ENCODE data around the gene ABHD17A. TPM values are rescaled to one million over a fixed set of nuclear protein-coding genes. Genes with fewer than 3 reads are reported as not detected.
A peak's percentile ranks its signal among the peaks of the same experiment; 100 is the strongest.

ABHD17A gene
- total RNA-seq, 2 experiments from 2014 or later, result 112 to 113 TPM

DNA sequence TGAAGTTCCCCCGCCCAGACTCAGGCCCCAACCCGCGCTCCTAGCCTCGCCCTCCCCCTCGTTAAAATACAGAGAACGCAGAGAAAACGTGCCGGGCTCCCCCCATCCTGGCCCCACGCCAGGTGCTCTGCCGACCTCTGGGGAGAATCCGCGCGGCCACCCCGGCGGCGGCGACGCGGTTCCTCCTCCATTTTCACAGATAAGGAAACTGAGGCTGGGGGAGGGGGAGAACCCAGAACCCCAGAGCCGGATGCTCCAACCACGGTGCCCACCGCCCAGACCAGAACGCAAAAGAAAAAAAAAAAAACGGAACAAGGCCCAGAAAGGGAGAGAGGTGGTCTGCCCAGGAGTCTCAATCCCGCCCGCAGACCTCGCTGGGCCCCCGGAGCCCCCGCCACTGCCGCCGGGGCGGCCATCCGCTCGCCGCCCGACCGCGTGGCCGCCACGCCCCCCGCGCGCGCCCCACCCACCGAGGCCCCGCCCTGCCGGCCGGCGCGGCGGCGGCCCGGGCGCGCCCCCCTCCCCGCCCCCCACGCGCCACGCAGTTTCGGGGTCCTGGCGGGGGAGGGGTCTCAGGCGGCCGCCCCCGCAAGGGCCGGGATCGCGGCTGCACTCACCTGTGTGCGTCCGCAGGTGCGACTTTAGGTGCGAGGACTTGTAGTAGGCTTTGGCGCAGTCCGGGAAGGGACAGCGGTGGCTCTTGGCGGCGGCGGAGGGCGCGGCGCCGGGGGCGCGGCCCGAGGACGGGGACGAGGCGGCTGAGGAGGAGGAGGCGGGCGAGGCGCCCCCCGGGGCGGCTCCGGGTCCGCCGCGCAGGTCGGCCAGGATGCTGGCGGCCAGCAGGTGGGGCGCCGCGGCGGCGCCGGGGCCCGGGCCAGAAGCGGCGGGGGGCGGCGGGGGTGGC lies 22.6 kb downstream of the ABHD17A start:
- TF ChIP-seq, protein P1, sequence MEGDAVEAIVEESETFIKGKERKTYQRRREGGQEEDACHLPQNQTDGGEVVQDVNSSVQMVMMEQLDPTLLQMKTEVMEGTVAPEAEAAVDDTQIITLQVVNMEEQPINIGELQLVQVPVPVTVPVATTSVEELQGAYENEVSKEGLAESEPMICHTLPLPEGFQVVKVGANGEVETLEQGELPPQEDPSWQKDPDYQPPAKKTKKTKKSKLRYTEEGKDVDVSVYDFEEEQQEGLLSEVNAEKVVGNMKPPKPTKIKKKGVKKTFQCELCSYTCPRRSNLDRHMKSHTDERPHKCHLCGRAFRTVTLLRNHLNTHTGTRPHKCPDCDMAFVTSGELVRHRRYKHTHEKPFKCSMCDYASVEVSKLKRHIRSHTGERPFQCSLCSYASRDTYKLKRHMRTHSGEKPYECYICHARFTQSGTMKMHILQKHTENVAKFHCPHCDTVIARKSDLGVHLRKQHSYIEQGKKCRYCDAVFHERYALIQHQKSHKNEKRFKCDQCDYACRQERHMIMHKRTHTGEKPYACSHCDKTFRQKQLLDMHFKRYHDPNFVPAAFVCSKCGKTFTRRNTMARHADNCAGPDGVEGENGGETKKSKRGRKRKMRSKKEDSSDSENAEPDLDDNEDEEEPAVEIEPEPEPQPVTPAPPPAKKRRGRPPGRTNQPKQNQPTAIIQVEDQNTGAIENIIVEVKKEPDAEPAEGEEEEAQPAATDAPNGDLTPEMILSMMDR (IDR thresholded peaks at IDR 0.05), result no peak
- peak overlapping the region; percentile 95 for H3K4me3 Mint-ChIP-seq
- POLR2A ChIA-PET, result no interaction called here
- intact Hi-C loops (cut with micrococcal nuclease), result no loop called here
- peaks cover 11% of the 10 kb centered on the region for H3K36me3 Mint-ChIP-seq (ENCODE audit: low read depth)
- H3K9me3 Mint-ChIP-seq, result no peaks in the 10 kb centered on the region
- peak; percentile 61 for DNase-seq
- peaks cover 38% of the 10 kb centered on the region for H3K4me1 Mint-ChIP-seq (ENCODE audit: low read depth)
- H3K27ac Mint-ChIP-seq, result peak overlapping the region; percentile 92
- CTCF ChIA-PET, result no interaction called here
- no peaks in the 10 kb centered on the region for H3K27me3 Mint-ChIP-seq
- no peak for ATAC-seq

DNA sequence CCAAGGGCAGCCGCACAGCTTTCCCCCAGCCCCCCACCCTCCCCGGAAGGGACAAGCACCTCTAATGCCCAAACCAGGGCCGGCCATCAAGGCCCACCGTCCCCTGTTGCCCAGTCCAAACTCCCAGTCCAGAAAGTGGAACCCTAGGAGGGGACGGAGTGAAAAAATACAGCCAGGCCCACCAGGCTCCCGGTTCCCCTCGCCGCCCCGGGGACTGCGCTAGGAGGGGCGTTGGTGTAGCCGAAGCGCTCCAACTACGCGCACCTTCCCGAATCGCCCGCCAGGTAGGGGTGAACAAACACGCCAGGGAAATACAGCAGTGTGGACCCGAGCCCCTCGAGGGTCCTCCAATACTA lies 23.2 kb downstream of the ABHD17A start:
- Mint-ChIP-seq H3K36me3 (ENCODE audit: low read depth) (peaks cover 11% of the 10 kb centered on the region), H3K4me1 (ENCODE audit: low read depth) (peaks cover 40% of the 10 kb centered on the region), H3K27me3 (no peaks in the 10 kb centered on the region), H3K4me3 (peak overlapping the region; percentile 95), H3K9me3 (no peaks in the 10 kb centered on the region), H3K27ac (peak overlapping the region; percentile 92)
- DNase-seq, result no peak
- ATAC-seq, result no peak
- ChIA-PET CTCF (no interaction called here), POLR2A (no interaction called here)
- TF ChIP-seq, protein P1 (IDR thresholded peaks at IDR 0.05), result no peak
- intact Hi-C loops (cut with micrococcal nuclease), result no loop called here

DNA sequence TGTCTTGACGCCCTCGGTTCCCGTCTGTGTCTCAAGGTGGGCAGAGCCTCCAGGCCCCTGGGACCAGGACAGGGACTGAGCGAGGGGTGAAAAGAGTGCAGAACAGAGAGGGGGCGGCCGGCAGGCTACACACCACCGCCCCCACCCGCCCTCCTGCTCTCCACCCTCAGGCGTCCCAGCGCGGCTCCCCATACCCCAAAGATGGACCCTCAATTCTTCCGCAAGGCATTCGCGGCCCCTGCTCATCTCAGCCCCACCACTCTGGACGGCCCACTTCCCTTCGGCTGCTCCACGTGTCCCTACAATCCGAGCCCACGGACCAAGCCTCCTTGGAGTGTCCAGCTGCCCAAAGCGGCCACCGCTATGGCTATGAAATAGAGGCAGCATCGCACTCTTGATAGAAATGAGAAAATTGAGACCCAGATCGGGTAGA lies 23.7 kb downstream of the ABHD17A start:
- POLR2A ChIA-PET, result no interaction called here

DNA sequence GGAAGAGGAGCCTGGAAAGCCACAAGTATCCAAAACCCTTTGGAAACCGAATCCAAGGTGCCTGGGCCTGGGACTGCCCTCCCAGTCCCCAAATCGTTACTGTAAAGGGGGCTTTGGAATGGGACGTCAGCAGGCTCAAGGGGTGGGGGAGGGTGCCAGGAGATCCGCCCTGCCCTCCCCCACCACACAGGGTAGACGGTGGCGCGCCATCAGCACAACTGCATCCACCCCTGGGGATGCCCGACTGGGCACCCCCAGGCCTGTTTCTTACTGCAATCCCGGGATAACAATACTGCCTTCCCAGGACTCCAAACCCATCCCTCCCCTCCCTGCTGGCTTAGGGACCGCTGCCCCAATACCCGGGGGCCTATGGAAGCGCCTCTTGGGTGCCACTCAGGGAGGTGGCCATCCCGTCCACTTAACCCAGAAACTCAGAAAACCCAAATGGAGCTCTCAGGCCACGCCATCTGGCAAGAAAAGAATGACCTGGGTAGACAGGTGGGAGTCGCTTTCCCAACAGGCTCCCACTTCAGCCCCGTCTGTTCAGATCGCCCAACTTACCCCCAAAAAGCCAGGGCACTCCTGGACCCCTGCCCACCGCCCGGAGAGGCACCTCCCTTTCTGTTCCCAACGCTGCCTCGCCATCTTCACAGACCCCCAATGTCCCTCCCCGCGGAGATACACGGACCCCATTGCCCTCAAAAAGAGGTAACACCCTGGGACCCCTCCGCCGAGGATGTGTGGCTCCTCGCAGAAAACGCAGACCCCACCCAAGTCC lies 24.3 kb downstream of the ABHD17A start:
- no peak for ATAC-seq
- POLR2A ChIA-PET, result interaction anchor here (1.1 kb wide), 2 partner anchors 12 to 14 kb away, joined by 3 to 4 read pairs; no protein-coding TSS in a partner anchor
- H3K27me3 Mint-ChIP-seq, result no peaks in the 10 kb centered on the region
- CTCF ChIA-PET, result no interaction called here
- no peaks in the 10 kb centered on the region for H3K9me3 Mint-ChIP-seq
- peaks cover 11% of the 10 kb centered on the region for H3K36me3 Mint-ChIP-seq (ENCODE audit: low read depth)
- H3K27ac Mint-ChIP-seq, result peak overlapping the region; percentile 92
- intact Hi-C loops (cut with micrococcal nuclease), result no loop called here
- TF ChIP-seq, protein P1 (IDR thresholded peaks at IDR 0.05), result no peak
- H3K4me1 Mint-ChIP-seq (ENCODE audit: low read depth), result peaks cover 38% of the 10 kb centered on the region
- no peak for DNase-seq
- H3K4me3 Mint-ChIP-seq, result peak overlapping the region; percentile 95

More for the DNA sequence above, 23.7 kb downstream of the ABHD17A start:
- Mint-ChIP-seq H3K27me3 (no peaks in the 10 kb centered on the region), H3K27ac (peak overlapping the region; percentile 92), H3K4me1 (ENCODE audit: low read depth) (peaks cover 38% of the 10 kb centered on the region), H3K4me3 (peak overlapping the region; percentile 95), H3K36me3 (ENCODE audit: low read depth) (peaks cover 11% of the 10 kb centered on the region), H3K9me3 (no peaks in the 10 kb centered on the region)
- CTCF ChIA-PET, result no interaction called here
- intact Hi-C loops (cut with micrococcal nuclease), result no loop called here
- ATAC-seq, result no peak
- no peak for DNase-seq
- TF ChIP-seq, protein P1 (IDR thresholded peaks at IDR 0.05), result no peak

Data from activated CD8-positive, alpha-beta T cell treated with anti-CD3 and anti-CD28 coated beads for 36 hours (primary cell).